NCI-H524 (cell line): Measurements from ENCODE around the gene NAV2.
"Not testable (repeated sequence)": the region's sequence is repeated elsewhere in the genome, so short reads cannot be mapped to it uniquely, and the experiment has no call there.

Source experiments
- DNase-seq, 2 experiments: peaks; one replicate each; lab custom pipeline; 2025; lab: John Stamatoyannopoulos, UW

Gene NAV2

DNA sequence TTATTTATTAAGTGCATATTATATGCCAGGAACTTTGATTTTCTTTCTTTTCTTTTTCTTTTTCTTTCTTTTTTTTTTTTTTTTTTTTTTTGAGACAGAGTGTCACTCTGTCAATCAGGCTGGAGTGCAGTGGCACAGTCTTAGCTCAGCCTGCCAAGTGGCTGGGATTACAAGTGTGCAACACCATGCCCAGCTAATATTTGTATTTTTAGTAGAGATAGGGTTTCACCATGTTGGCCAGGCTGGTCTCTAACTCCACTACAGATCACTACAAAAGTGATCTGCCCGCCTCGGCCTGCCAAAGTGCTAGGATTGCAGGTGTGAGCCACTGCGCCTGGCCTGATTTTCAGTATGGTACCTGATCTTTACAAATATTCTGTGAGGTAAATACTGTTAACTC lies 182.4 kb downstream of the NAV2 start:
- DNase-seq = not testable (repeated sequence)

DNA sequence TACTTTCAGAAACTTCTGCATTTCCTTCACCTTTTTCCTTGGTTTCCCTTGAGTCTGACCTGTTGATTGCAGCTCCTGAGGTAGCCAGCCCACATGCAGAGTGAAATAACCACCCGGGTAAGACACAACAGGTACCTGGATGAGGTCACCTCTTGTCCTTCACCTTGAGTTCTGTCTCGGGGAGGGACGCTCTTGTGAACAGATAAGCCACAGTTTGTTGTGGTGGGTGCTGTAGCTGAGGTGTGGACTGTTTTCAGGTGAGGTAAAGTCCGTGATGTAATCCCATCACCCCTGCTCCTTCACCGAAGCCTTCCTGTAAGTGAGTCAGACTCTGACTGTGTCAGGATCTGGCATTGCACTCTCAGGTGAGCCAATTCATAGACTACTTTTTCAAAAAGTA lies 183.1 kb downstream of the NAV2 start:
- no peak for DNase-seq

DNA sequence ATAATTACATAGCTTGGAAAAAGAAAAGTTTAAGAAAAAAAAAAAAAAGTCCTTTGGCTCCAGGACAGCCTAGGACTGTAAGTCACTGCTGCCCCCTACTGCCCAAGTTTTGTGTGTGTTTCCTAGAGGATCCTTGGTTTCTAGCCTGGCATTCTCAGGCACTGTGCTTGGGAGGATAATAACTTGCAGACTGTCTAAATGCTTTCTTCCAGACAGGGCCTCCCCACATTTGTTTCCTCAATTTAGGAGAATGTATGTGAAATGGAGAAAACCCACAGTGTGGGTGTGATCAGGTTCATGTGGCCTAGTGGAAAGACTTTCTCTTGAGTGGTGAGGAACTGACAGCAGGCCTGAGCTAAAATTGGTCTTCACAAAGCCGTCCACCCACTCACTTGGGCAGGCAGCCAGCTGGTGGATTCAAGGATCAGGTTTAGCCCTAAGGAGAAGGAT lies 191.0 kb downstream of the NAV2 start:
- DNase-seq = peak; percentile 63 to 79

DNA sequence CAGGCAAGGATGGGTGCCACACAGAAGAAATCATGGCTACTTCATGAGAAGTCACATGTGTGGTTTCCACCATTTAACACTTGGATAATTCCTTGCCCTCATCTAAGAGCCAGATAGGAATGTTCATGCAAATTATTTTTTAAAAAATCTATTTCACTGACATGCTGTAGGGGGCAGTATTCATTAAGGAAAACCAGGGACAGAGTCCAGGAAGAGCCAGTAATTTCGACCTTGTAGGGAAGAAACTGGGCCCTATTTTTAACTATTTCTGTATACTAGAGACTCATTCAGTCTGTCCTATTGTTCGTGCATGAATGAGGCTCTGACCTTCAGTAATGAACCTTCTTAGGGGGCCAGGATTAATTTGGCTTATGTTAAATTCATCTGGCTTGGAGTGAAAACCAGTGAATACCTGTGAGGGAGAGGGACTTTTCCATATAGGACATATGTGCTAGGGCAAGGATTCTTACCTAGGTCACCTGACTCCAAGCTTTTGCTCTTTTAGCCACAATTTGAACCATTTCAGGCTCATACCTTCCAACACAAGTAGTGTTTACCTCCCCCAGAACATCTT lies 192.7 kb downstream of the NAV2 start:
- peak in 1 of 2 experiments; percentile 57 for DNase-seq

GRCh38 chr11:19906126-19906525 lies 193.5 kb downstream of the NAV2 start:
- no peak for DNase-seq

DNA sequence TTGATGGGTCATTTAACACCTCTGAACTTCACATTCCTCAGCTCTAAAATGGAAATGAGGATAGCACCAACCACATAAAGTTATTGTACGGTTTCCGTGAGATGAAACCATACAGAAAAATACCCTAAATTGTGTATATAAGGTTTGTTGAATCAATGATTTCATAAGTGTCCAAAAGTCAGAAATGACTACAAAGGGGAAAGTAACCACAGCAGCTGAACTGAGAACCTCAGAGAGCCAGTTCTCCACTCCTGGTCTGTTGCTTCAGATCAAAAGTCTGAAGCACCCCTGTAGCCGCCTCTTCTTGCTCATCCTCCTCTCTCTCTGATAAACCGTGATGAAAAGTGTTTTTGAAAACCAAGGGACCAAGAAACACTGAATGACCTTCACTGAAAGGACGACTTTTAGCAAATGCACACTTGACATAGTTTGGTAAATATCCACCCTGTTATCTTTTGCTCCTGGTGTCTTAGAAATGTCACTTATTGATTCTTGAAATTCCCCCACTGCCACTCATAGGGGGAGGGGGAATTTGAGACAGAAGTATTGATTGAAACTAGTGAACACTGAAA lies 194.5 kb downstream of the NAV2 start:
- DNase-seq = no peak

DNA sequence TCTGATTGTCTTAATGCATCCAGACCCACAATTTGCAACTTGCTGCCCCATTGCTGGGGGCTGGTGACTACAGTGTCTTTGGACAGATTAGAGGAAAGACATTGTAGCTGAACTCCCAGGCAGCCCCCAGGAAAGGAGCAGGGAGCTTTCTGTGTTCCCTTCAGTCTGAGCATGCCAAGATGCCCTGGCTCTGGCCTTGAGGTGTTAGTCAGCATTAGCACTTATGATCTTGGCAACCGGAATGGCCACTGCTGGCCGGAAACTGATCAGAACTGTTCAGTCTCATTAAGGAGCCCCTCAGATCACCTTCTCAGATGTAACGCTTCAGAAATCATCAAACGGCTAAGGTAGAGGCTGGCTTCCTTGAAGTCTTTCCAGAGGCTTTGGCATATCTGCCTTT lies 195.2 kb downstream of the NAV2 start:
- DNase-seq = no peak

DNA sequence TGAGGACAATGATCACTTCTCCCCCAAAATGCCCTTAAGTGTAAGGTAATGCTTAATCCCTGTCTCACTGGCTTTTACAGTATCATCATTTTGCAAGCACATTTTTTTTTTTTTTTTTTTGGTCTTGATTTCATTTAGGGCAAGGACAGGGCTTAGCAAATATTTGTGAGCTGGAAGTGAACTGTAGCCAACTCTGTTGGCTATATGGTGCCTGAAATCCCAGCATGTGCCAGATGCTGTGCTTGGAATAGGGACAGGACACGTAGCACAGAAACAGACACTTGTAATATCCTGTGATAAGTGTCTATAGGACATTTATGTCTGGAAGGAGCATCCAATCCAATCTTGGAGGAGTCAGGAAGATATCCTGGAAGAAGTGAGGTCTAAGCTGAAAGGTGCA lies 198.3 kb downstream of the NAV2 start:
- no peak for DNase-seq

DNA sequence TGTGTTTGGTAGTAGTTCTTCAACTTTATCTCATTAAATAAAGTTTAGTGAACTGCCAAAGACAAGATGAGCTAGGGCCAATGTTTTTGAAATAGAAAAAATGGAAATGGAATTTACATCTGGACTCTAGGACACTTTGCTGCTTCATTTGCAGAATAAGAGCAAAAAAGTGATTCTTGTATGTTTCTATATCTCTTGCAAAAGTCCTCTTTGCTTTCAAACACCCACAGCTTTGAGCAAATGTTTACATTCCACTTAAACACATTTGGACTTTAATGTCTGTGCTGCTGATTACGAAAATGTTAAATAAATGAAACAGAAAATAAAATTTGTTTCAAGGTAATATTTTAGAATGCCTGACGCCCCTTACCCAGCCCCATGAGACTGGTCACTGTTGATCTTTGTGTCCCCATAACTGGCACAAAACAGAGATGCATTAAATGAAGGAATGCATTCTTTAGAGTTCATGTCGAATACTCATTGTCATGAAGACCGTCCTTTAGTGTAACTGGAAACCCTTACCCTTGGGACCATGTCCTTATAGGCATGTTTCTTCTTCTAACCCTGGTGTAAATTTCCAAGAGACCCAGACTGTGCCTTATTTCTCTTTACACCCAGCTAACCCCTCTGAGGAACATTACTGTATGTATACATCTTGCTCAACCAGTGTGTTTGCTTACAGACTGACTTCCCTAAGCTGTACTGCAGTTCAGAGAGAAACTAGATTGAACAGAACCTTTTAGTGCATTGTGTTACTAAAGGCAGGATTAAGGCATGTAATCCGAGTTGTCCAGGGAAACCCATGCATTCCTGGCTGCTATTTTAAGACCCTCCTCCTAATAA lies 199.7 kb downstream of the NAV2 start:
- peak in 1 of 2 experiments; percentile 7 for DNase-seq

DNA sequence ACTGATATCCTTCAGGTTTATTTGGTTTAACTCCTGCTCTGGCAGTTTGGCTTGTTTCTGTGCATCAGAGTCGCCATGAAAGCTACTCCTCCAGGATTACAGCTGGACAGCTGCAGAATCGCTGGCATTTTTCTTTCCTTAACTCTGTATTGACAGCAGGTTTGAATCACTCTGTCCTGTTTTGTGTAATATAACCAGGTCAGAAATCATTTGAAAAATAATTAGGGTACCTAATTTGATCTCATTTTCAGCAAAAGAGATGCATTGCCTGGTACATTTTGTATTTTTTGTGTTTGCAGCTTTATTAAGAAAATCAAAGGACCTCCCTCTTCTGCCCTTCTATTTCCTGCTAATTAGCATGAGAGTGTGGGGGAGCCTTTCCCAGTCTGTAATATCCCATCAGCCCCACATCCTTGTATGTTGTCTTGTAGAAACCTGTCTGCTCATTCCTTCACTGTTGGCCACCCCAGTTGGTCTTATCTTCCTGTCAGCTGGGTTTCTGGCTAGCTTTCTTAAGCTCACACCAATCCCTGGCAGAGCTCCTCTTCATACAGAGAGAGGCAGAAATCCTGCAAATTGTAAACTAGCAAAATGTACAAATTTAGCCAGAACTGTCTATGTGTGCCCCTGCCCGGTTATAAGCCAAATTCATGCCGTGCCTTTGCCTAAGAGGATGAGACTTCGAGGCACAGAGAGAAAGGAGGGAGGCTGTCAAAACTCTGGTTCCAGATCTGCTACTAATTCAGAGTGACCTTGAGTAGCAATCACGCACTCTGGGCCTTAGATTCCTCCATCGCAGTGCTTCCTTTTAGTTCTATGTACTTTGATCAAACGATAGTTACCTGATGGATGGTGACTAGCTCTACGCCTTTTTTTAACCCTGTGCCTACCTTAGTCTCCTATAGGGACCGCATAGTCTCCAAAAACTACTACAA lies 200.6 kb downstream of the NAV2 start:
- DNase-seq = no peak

DNA sequence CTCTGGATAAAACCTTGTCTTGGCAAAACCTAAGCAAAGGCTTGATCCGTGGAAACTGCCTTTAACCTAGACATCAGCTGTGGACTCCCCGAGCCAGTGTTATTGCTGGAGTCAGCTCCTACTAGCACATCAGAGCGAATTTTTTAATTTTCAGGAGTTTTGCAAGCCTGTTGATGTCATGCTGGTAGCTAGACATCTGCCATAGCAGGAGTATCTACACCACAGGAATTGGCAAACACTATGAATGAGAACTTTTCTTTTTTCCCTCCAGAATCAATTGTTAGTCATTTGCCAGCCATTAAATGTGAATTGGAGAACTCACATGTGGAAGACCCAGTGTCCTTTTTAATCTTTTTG lies 201.2 kb downstream of the NAV2 start:
- DNase-seq = no peak

GRCh38 chr11:19915808-19916207 lies 203.2 kb downstream of the NAV2 start:
- no peak for DNase-seq

GRCh38 chr11:19917069-19917468 lies 204.4 kb downstream of the NAV2 start:
- no peak for DNase-seq

- no peak for DNase-seq
These were observed 205.8 kb downstream of the NAV2 start for GRCh38 chr11:19918302-19919049.

- DNase-seq = no peak
These were observed 206.5 kb downstream of the NAV2 start for GRCh38 chr11:19919050-19919561.

DNA sequence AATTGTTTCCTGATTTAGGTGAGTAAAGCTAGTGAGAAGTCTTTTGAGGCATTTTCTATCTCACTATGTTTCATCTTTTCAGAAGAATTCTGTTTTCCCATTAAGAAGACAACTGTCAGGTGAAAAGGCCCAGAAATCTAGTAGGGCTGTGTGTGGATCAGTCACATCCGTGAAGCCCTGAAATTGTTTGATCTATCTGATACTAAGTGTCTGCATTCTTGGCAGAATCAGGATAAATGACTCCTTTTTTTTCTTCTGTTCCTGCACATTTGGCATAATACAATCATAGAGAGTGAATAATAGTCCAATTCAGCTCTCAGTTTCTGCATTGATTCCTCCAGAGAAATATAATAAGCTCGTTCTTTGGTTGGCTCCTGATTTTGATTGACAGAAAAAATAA lies 208.3 kb downstream of the NAV2 start:
- DNase-seq = no peak

- DNase-seq = no peak
These were observed 209.5 kb downstream of the NAV2 start for GRCh38 chr11:19921976-19922688.

DNA sequence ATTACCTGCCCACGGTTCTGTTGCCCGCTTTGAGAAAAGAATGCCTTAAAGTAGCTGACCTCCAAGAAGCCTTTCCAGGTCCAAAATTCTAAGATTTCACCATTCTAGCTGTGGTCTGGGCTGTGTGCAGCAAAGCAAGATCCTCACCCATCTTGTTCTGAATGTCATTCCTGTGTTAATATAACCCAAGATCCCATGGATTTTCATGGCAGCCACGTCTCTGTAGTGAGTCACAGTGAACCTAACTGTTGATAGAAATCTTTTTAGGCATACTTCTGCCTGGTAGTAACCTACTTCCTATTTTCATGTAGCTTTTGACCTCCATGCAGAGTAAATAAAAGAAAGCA lies 210.0 kb downstream of the NAV2 start:
- DNase-seq = no peak

DNA sequence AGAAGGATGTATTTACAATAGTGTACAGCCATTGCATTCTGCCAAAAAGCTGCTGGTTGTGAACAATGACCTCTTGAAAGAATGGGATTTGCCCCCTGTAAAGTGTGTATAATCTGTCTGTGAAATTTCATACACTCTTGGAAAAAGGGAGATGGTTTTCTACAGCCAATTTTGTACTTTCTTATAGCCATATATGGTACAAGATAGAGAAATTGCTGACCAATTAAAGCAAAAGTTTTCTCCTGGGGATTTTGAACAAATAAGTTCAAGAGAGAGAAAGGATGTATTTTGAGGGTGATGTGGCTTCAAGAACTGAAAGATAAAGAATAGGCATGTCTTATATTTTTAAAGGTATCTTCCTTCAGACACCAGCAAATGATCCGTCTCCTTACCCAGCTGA lies 211.0 kb downstream of the NAV2 start:
- no peak for DNase-seq

- DNase-seq = peak in 1 of 2 experiments; percentile 5
These were observed 211.7 kb downstream of the NAV2 start for GRCh38 chr11:19924311-19924710.

DNA sequence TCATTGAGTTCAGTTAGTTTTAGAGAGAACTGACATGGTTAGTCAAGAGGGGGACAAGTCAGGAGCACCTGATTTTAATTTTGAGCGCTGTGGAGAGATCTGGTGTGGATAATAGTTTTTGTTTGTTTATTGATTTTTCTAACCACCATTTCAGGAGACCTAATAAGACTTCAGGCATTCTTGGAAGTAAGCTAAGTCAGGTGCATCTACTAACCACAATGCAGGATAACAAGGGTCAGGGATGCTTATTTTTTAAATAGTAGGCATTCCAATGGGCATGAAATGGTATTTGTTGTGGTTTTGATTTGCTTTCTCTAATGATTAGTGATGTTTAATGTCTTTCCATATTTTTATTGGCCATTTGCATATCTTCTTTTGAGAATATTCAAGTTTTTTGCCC lies 212.1 kb downstream of the NAV2 start:
- no peak for DNase-seq
